ENCODE measurements around the gene PRKAA2.

PRKAA2 gene

GRCh38 chr1:56665384-56665783 lies 20.3 kb downstream of the PRKAA2 start:
- TF ChIP-seq FOXP2 (optimal IDR thresholded peaks at IDR 0.05; ENCODE audit: borderline replicate concordance, extremely low read depth, extremely low read length, insufficient read depth) (no peak), SIN3A (IDR thresholded peaks at IDR 0.05; ENCODE audit: borderline replicate concordance, insufficient read depth, low read length) (no peak), POLR2AphosphoS5 (IDR thresholded peaks at IDR 0.05; ENCODE audit: low read depth, low read length) (no peak), TAF1 (IDR thresholded peaks at IDR 0.05; ENCODE audit: borderline replicate concordance, insufficient read depth, low read length) (no peak)
- TF ChIP-seq, protein P1, sequence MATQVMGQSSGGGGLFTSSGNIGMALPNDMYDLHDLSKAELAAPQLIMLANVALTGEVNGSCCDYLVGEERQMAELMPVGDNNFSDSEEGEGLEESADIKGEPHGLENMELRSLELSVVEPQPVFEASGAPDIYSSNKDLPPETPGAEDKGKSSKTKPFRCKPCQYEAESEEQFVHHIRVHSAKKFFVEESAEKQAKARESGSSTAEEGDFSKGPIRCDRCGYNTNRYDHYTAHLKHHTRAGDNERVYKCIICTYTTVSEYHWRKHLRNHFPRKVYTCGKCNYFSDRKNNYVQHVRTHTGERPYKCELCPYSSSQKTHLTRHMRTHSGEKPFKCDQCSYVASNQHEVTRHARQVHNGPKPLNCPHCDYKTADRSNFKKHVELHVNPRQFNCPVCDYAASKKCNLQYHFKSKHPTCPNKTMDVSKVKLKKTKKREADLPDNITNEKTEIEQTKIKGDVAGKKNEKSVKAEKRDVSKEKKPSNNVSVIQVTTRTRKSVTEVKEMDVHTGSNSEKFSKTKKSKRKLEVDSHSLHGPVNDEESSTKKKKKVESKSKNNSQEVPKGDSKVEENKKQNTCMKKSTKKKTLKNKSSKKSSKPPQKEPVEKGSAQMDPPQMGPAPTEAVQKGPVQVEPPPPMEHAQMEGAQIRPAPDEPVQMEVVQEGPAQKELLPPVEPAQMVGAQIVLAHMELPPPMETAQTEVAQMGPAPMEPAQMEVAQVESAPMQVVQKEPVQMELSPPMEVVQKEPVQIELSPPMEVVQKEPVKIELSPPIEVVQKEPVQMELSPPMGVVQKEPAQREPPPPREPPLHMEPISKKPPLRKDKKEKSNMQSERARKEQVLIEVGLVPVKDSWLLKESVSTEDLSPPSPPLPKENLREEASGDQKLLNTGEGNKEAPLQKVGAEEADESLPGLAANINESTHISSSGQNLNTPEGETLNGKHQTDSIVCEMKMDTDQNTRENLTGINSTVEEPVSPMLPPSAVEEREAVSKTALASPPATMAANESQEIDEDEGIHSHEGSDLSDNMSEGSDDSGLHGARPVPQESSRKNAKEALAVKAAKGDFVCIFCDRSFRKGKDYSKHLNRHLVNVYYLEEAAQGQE (IDR thresholded peaks at IDR 0.05; ENCODE audit: insufficient read depth in 1 of 2, low read depth in 2 of 2, low read length in 2 of 2): no peak

DNA sequence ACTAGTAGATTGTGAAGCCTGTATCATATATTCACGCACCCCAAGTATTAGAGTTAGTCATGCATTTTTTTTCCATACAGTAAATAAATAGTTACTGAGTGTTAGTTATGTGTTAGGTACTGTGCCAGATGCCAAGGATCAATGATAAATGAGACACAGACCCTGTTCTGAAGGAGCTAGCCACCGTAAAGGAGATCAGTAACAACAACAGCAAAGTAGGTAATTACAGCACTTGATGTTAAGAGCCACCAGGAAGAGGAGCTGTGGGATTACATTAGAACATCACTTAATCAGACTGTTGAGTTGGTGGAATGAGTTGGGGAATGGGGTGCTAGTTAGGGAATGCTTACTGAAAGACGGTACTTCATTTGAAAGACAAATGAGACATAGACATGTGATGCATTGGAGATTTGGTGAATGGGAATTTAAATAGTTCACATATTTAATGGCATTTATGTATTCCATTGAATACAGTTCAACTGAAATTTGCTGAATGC lies 21.0 kb downstream of the PRKAA2 start:
- TF ChIP-seq, protein P1 (IDR thresholded peaks at IDR 0.05; ENCODE audit: insufficient read depth in 1 of 2, low read depth in 2 of 2, low read length in 2 of 2): no peak
- TF ChIP-seq FOXP2 (optimal IDR thresholded peaks at IDR 0.05; ENCODE audit: borderline replicate concordance, extremely low read depth, extremely low read length, insufficient read depth) (no peak), POLR2AphosphoS5 (IDR thresholded peaks at IDR 0.05; ENCODE audit: low read depth, low read length) (no peak), TAF1 (IDR thresholded peaks at IDR 0.05; ENCODE audit: borderline replicate concordance, insufficient read depth, low read length) (no peak), SIN3A (IDR thresholded peaks at IDR 0.05; ENCODE audit: borderline replicate concordance, insufficient read depth, low read length) (no peak)

GRCh38 chr1:56670350-56670749 lies 25.2 kb downstream of the PRKAA2 start:
- TF ChIP-seq FOXP2 (optimal IDR thresholded peaks at IDR 0.05; ENCODE audit: borderline replicate concordance, extremely low read depth, extremely low read length, insufficient read depth) (no peak), SIN3A (IDR thresholded peaks at IDR 0.05; ENCODE audit: borderline replicate concordance, insufficient read depth, low read length) (no peak), POLR2AphosphoS5 (IDR thresholded peaks at IDR 0.05; ENCODE audit: low read depth, low read length) (no peak)

GRCh38 chr1:56671085-56671484 lies 26.0 kb downstream of the PRKAA2 start:
- TF ChIP-seq TAF1 (IDR thresholded peaks at IDR 0.05; ENCODE audit: borderline replicate concordance, insufficient read depth, low read length): no peak
- no peak for TF ChIP-seq POLR2AphosphoS5 (IDR thresholded peaks at IDR 0.05; ENCODE audit: low read depth, low read length)
- TF ChIP-seq SIN3A (IDR thresholded peaks at IDR 0.05; ENCODE audit: borderline replicate concordance, insufficient read depth, low read length): no peak
- TF ChIP-seq, protein P1 (IDR thresholded peaks at IDR 0.05; ENCODE audit: insufficient read depth in 1 of 2, low read depth in 2 of 2, low read length in 2 of 2): no peak
- TF ChIP-seq FOXP2 (optimal IDR thresholded peaks at IDR 0.05; ENCODE audit: borderline replicate concordance, extremely low read depth, extremely low read length, insufficient read depth): no peak

- TF ChIP-seq, protein P1 (IDR thresholded peaks at IDR 0.05; ENCODE audit: insufficient read depth in 1 of 2, low read depth in 2 of 2, low read length in 2 of 2): no peak
- TF ChIP-seq POLR2AphosphoS5 (IDR thresholded peaks at IDR 0.05; ENCODE audit: low read depth, low read length): no peak
- no peak for TF ChIP-seq TAF1 (IDR thresholded peaks at IDR 0.05; ENCODE audit: borderline replicate concordance, insufficient read depth, low read length)
- TF ChIP-seq FOXP2 (optimal IDR thresholded peaks at IDR 0.05; ENCODE audit: borderline replicate concordance, extremely low read depth, extremely low read length, insufficient read depth): no peak
- TF ChIP-seq SIN3A (IDR thresholded peaks at IDR 0.05; ENCODE audit: borderline replicate concordance, insufficient read depth, low read length): no peak
Observed at GRCh38 chr1:56671542-56671941, 26.4 kb downstream of the PRKAA2 start.

Data from PFSK-1 (cell line).